Lower leg skin (tissue), 3 donors: Measurements from ENCODE around the gene CTNNA2.

Source experiments
- POLR2A ChIP-seq, 2 donors: fragments of 450-650 bp; IDR thresholded peaks; one replicate each; pipeline ENCODE4 v1.6.1; 2016 to 2017; ENCODE audit warnings: antibody characterized with exemption in 2 of 2, mild to moderate bottlenecking in 1 of 2, moderate library complexity in 1 of 2
- TF ChIP-seq, protein P1 (sequence below), 3 donors: fragments of 450-650 bp; IDR thresholded peaks; one replicate each; pipeline ENCODE4 v1.5.1; 2016; ENCODE audit warnings: antibody characterized with exemption in 3 of 3, mild to moderate bottlenecking in 3 of 3, moderate library complexity in 2 of 3

DNA sequence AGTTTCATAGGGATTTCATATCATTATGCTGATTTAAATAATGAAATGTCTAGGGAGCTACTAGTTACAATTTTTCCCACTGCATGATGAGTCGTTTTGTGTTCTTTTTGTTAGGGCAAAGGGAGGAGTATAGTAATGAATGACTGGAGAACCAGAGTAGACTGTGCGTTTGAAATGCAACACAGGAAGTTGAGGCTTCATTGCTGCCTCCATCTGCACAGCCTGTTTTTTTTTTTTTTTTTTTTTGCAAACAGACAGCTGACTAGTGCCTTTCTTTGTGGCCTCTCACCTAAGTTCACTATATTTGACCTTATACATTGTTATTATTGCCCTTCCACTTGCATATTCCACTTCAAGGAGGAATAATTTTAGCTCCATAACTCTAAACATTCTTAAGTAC, 1078.4 kb downstream of the CTNNA2 start:
- TF ChIP-seq, protein P1, sequence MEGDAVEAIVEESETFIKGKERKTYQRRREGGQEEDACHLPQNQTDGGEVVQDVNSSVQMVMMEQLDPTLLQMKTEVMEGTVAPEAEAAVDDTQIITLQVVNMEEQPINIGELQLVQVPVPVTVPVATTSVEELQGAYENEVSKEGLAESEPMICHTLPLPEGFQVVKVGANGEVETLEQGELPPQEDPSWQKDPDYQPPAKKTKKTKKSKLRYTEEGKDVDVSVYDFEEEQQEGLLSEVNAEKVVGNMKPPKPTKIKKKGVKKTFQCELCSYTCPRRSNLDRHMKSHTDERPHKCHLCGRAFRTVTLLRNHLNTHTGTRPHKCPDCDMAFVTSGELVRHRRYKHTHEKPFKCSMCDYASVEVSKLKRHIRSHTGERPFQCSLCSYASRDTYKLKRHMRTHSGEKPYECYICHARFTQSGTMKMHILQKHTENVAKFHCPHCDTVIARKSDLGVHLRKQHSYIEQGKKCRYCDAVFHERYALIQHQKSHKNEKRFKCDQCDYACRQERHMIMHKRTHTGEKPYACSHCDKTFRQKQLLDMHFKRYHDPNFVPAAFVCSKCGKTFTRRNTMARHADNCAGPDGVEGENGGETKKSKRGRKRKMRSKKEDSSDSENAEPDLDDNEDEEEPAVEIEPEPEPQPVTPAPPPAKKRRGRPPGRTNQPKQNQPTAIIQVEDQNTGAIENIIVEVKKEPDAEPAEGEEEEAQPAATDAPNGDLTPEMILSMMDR (IDR thresholded peaks at IDR 0.05): no peak
- no peak for TF ChIP-seq POLR2A (IDR thresholded peaks at IDR 0.05)
